Measurements from ENCODE around the gene MRNIP. TPM values are rescaled to one million over a fixed set of nuclear protein-coding genes. Genes with fewer than 3 reads are reported as not detected.
A peak's percentile ranks its signal among the peaks of the same experiment; 100 is the strongest.

MRNIP gene
- total RNA-seq, 1 experiment from 2014 or later = 31.1 TPM

DNA sequence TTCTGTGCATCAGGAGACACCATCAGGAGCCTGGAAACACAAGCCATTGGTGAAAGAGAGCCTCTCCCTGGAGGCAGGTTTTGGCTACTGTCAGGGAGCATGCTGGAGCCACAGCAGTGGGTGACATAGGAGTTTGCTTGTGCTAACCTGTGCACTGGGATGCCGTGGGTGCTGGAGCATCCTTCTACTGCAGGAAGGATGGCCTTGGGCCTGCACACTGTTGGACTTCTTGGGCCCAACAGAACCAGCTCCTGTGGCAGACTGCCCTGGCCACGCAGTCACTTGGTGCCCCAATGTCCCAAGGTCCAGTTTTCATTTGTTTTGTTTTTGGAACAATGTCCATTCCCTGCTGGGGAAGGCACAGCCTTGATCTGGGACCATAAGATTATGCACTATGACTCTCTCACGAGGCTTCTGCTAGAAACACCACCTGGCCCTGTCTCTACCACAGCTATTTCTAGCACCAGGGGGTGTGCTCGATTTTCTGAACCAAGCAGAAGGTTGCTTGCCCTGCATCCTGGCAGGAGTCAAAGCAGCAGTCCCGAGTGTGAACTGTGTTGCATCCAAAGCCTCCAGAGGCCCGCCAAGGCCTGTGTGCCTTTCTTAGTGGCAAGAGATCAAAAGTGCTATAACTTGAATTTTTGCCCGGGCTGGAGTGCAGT is 70.3 kb downstream of the MRNIP start:
- no peaks in the 10 kb centered on the region for H3K79me2 ChIP-seq (ENCODE audit: insufficient read depth, low read length)
- H4K5ac ChIP-seq (ENCODE audit: insufficient read length, low read depth, low read length) = no peak overlapping the region
- no peak overlapping the region for H3K9ac ChIP-seq (ENCODE audit: extremely low read depth, insufficient read length, low read length)
- H2BK120ac ChIP-seq (ENCODE audit: low read depth, low read length, poor library complexity, severe bottlenecking) = no peak overlapping the region
- no peak overlapping the region for H2AFZ ChIP-seq (ENCODE audit: low read length)
- no peaks in the 10 kb centered on the region for H3K4me1 ChIP-seq (ENCODE audit: insufficient read depth, low read length)
- no peak overlapping the region for H3K23ac ChIP-seq (ENCODE audit: insufficient read length, low read depth, low read length)
- H2BK20ac ChIP-seq (ENCODE audit: low read depth, low read length, poor library complexity, severe bottlenecking) = no peak overlapping the region
- TF ChIP-seq, protein P1, sequence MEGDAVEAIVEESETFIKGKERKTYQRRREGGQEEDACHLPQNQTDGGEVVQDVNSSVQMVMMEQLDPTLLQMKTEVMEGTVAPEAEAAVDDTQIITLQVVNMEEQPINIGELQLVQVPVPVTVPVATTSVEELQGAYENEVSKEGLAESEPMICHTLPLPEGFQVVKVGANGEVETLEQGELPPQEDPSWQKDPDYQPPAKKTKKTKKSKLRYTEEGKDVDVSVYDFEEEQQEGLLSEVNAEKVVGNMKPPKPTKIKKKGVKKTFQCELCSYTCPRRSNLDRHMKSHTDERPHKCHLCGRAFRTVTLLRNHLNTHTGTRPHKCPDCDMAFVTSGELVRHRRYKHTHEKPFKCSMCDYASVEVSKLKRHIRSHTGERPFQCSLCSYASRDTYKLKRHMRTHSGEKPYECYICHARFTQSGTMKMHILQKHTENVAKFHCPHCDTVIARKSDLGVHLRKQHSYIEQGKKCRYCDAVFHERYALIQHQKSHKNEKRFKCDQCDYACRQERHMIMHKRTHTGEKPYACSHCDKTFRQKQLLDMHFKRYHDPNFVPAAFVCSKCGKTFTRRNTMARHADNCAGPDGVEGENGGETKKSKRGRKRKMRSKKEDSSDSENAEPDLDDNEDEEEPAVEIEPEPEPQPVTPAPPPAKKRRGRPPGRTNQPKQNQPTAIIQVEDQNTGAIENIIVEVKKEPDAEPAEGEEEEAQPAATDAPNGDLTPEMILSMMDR (conservative IDR thresholded peaks at IDR 0.05) = no peak
- H2BK15ac ChIP-seq (ENCODE audit: low read depth, low read length) = no peak overlapping the region
- DNase-seq = no peak
- no peak overlapping the region for H3K14ac ChIP-seq (ENCODE audit: insufficient read depth, low read length)
- no peak overlapping the region for H2AK5ac ChIP-seq (ENCODE audit: insufficient read length, low read length)
- WGBS (ENCODE audit: extremely low coverage, insufficient read length, low lambda C conversion rate) = no CpG with 5 or more reads among the region's 7 CpGs
- no peak overlapping the region for H3K27ac ChIP-seq (ENCODE audit: insufficient read length, low read depth, low read length)
- H3K23me2 ChIP-seq (ENCODE audit: insufficient read length, low read depth, low read length, poor library complexity, severe bottlenecking) = no peaks in the 10 kb centered on the region
- H4K8ac ChIP-seq (replicated peaks; ENCODE audit: insufficient read length, low read depth, low read length) = no peak overlapping the region
- H3K9me3 Mint-ChIP-seq = peaks cover 3 to 4% of the 10 kb centered on the region in 2 experiments
- no peak overlapping the region for H4K91ac ChIP-seq (ENCODE audit: insufficient read length, low read depth, low read length)
- H2BK5ac ChIP-seq (ENCODE audit: insufficient read length, low read length) = no peak overlapping the region
- H4K20me1 ChIP-seq (ENCODE audit: control insufficient read depth, insufficient read depth, insufficient read length) = no peaks in the 10 kb centered on the region
- H2BK12ac ChIP-seq (ENCODE audit: insufficient read length, low read depth, low read length) = no peak overlapping the region
- H3K56ac ChIP-seq (ENCODE audit: insufficient read length, low read depth, low read length) = no peak overlapping the region
- peaks cover 10% of the 10 kb centered on the region for H3K27me3 Mint-ChIP-seq (ENCODE audit: low read depth)
- no peak overlapping the region for H3K18ac ChIP-seq (ENCODE audit: insufficient read length, low read depth, low read length)
- H3K4me3 Mint-ChIP-seq = no peak overlapping the region
- H3K9me3 ChIP-seq (ENCODE audit: control insufficient read depth, low read depth, low read length) = no peaks in the 10 kb centered on the region
- H3K4me1 Mint-ChIP-seq = peaks cover 4% of the 10 kb centered on the region in 2 experiments
- H3K79me1 ChIP-seq (ENCODE audit: insufficient read depth, low read depth, low read length, poor library complexity, severe bottlenecking) = no peaks in the 10 kb centered on the region
- H3K4ac ChIP-seq (ENCODE audit: low read depth, low read length) = no peak overlapping the region
- H3T11ph ChIP-seq (ENCODE audit: low read length) = no peak overlapping the region
- H3K27me3 ChIP-seq (ENCODE audit: insufficient read depth, low read length) = no peaks in the 10 kb centered on the region
- no peak overlapping the region for H3K27ac Mint-ChIP-seq
- peaks cover 2 to 4% (median 4%) of the 10 kb centered on the region in 3 experiments; a peak in 4 of 7 replicates for H3K36me3 Mint-ChIP-seq (ENCODE audit: insufficient read depth in 1 of 3, low read depth in 3 of 3)
- no peak overlapping the region for H3K4me2 ChIP-seq (ENCODE audit: insufficient read depth, insufficient read length, low read length)

Small RNAs within 50 kb of the gene (microRNA-seq; reads per million reads assigned to microRNA genes)
- 1.4 reads per million, percentile 10 among the genes with 10 or more reads in this experiment for gene MIR1229 (ENCODE audit: borderline microRNAs expressed)

Other genes starting within 250 kb of the MRNIP start
- gene HNRNPH1, start 235.1 kb downstream of the MRNIP start, total RNA-seq (2021) = 1,042 and 1,066 TPM in 2 replicates
- 0.50 and 1.6 TPM in 2 replicates for gene CBY3, start 177.8 kb downstream of the MRNIP start, total RNA-seq (2021)
- gene CANX, start 159.8 kb downstream of the MRNIP start, total RNA-seq (2021) = 518 and 538 TPM in 2 replicates
- 50.8 and 51.1 TPM in 2 replicates for gene MAML1, start 126.0 kb downstream of the MRNIP start, total RNA-seq (2021)
- gene LTC4S, start 64.8 kb downstream of the MRNIP start, total RNA-seq (2021) = 3.7 and 4.5 TPM in 2 replicates
- gene MGAT4B, start 52.0 kb downstream of the MRNIP start, total RNA-seq (2021) = 140 and 147 TPM in 2 replicates
- 144 and 147 TPM in 2 replicates for gene SQSTM1, start 37.9 kb downstream of the MRNIP start, total RNA-seq (2021)
- gene TBC1D9B, start 49.1 kb upstream of the MRNIP start, total RNA-seq (2021) = 57.0 and 62.1 TPM in 2 replicates
- gene RNF130, start 212.9 kb upstream of the MRNIP start, total RNA-seq (2021) = 76.4 and 80.0 TPM in 2 replicates

Measured in H9 (cell line).